ENCODE results near the gene VSIR. TPM values are rescaled to one million over a fixed set of nuclear protein-coding genes. Genes with fewer than 3 reads are reported as not detected.

The VSIR gene
- total RNA-seq, 2 experiments from 2014 or later = 78.2 to 104 TPM

GRCh38 chr10:71769279-71769823 lies 4.0 kb downstream of the VSIR start:
- intact Hi-C loops (cut with DNase I, micrococcal nuclease) = loop anchor here (1.0 to 5.0 kb wide), 6 partner anchors 12 to 553 kb away; partner anchors contain the start of gene PSAP (in 1 of the 2)
- Mint-ChIP-seq H3K27ac (peak overlapping the region; percentile 97), H3K9me3 (ENCODE audit: low read depth) (no peaks in the 10 kb centered on the region), H3K4me3 (peak overlapping the region; percentile 92), H3K36me3 (ENCODE audit: low read depth) (peaks cover 60% of the 10 kb centered on the region), H3K27me3 (no peaks in the 10 kb centered on the region), H3K4me1 (peaks cover 76% of the 10 kb centered on the region)
- peak; percentile 4 for ATAC-seq
- ChIA-PET POLR2A (interaction anchor here (0.7 to 1.9 kb wide), 6 partner anchors 12 to 63 kb away, joined by 3 to 14 read pairs (median 5); no protein-coding TSS in a partner anchor), CTCF (interaction anchor here (0.6 to 7.7 kb wide), 12 partner anchors 13 to 1623 kb away, joined by 3 to 54 read pairs (median 4); partner anchors contain the start of gene TYSND1)
- no peak for DNase-seq

- no peaks in the 10 kb centered on the region for H3K9me3 Mint-ChIP-seq (ENCODE audit: low read depth)
- intact Hi-C loops (cut with DNase I, micrococcal nuclease) = loop anchor here (1.0 to 5.0 kb wide), 3 partner anchors 10 to 555 kb away; no protein-coding TSS in a partner anchor
- ChIA-PET CTCF (interaction anchor here (0.6 to 6.5 kb wide), 9 partner anchors 11 to 308 kb away, joined by 3 to 41 read pairs (median 4); partner anchors contain the start of gene C10orf105), POLR2A (interaction anchor here (1.1 to 1.9 kb wide), 2 partner anchors 10 to 41 kb away, joined by 4 to 14 read pairs; no protein-coding TSS in a partner anchor)
- H3K36me3 Mint-ChIP-seq (ENCODE audit: low read depth) = peaks cover 65% of the 10 kb centered on the region
- no peak for DNase-seq
- H3K27ac Mint-ChIP-seq = peak overlapping the region; percentile 92
- peak overlapping the region; percentile 56 for H3K4me3 Mint-ChIP-seq
- peaks cover 81% of the 10 kb centered on the region for H3K4me1 Mint-ChIP-seq
- H3K27me3 Mint-ChIP-seq = no peaks in the 10 kb centered on the region
- ATAC-seq = no peak
Measured at GRCh38 chr10:71767420-71768035, 5.8 kb downstream of the VSIR start.

- CTCF ChIA-PET = interaction anchor here (0.6 to 6.5 kb wide), 9 partner anchors 10 to 309 kb away, joined by 3 to 41 read pairs (median 4); no protein-coding TSS in a partner anchor
- POLR2A ChIA-PET = interaction anchor here (0.8 to 1.1 kb wide), 2 partner anchors 9 to 40 kb away, joined by 4 read pairs; no protein-coding TSS in a partner anchor
- Mint-ChIP-seq H3K4me3 (no peak overlapping the region), H3K27ac (peak overlapping the region; percentile 92), H3K4me1 (peaks cover 84% of the 10 kb centered on the region), H3K9me3 (ENCODE audit: low read depth) (no peaks in the 10 kb centered on the region), H3K27me3 (no peaks in the 10 kb centered on the region), H3K36me3 (ENCODE audit: low read depth) (peaks cover 59% of the 10 kb centered on the region)
- no peak for ATAC-seq
- intact Hi-C loops (cut with DNase I, micrococcal nuclease) = loop anchor here in 1 of 2 experiments (5.0 kb wide), 1 partner anchor 555 kb away; no protein-coding TSS in a partner anchor
- DNase-seq = no peak
Measured at GRCh38 chr10:71766717-71767419, 6.5 kb downstream of the VSIR start.

DNA sequence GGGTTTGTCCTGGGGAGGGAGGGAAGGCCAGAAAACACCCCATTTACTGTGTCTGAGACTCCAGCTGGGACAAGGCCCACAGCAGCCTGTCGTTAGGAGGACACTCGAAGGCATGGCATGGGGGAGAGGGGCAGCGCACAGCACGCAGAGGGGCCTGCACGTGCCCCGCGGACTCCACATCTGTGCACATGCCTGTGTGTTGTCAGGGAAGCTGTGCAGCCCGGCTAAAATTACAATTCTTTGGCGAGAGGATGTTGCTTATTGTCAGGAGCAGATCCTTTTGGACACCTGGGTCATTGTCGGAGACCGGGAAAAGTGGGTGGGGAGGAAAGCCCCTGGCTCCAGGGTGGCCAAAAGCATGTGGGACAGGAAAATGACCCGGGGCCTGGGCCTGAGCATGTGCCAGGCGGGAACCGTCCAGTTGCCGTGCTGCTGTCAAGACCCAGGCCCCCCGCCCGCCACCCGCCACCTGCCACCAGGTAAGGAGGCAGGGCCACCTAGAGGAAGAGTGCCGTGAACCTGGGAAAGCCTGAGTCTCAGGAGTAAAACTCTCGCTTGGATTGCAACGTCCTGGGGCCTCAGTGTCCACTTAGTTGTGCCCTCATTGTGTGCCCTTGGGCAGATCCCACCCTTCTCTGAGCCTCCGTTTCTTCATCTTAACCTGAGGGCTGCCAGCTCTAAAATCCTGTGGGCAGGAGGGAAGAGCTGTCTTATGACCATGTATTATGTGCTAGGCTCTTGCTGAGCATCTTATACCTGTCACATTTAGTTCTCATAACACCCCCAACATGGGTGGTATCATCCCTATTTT lies 7.2 kb downstream of the VSIR start:
- intact Hi-C loops (cut with DNase I, micrococcal nuclease) = loop anchor here in 1 of 2 experiments (5.0 kb wide), 1 partner anchor 556 kb away; no protein-coding TSS in a partner anchor
- no peaks in the 10 kb centered on the region for H3K9me3 Mint-ChIP-seq (ENCODE audit: low read depth)
- H3K27ac Mint-ChIP-seq = peak overlapping the region; percentile 92
- no peaks in the 10 kb centered on the region for H3K27me3 Mint-ChIP-seq
- peaks cover 58% of the 10 kb centered on the region for H3K36me3 Mint-ChIP-seq (ENCODE audit: low read depth)
- H3K4me3 Mint-ChIP-seq = no peak overlapping the region
- ATAC-seq = no peak
- ChIA-PET CTCF (interaction anchor here (1.0 to 6.5 kb wide), 6 partner anchors 10 to 61 kb away, joined by 3 to 41 read pairs (median 6); no protein-coding TSS in a partner anchor), POLR2A (interaction anchor here (0.8 to 1.1 kb wide), 2 partner anchors 8 to 39 kb away, joined by 4 read pairs; no protein-coding TSS in a partner anchor)
- H3K4me1 Mint-ChIP-seq = peaks cover 87% of the 10 kb centered on the region
- DNase-seq = no peak

DNA sequence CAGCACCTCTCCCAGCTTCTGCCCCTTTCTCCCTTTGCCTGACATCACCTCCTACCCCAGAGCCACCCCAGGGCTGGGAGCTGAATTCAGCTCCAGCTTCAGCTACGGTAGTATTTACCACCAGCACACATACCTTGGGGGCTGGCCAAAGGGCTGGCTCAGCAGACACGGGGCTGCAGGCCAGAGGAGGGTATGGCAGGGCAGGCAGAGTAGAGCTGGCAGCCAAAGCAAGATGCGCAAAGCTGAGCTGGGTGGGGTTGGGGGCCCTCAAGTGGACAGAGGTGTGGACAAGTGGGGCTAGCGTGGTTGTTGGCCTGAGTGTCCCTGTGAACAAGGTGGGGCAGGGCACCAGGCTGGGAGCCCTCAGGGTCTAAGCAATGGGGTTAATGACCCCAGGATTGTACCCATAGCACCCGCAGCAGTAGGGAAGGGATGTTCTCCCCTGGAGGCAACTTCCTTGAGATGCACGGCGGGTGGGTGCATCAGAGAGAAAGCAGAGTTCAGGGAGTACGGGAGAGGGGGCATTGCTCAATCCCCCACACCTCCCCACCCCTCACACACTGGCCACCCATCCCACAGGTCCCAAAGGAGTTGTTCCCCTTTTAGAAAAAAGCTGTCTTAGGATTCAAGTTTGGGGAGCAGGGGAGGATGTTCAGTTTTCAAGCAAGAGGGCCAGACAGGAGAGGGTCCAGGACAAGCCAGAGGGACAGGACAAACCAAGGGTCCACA lies 8.0 kb downstream of the VSIR start:
- H3K36me3 Mint-ChIP-seq (ENCODE audit: low read depth) = peaks cover 61% of the 10 kb centered on the region
- H3K9me3 Mint-ChIP-seq (ENCODE audit: low read depth) = no peaks in the 10 kb centered on the region
- ATAC-seq (no peak), DNase-seq (no peak)
- H3K4me3 Mint-ChIP-seq = no peak overlapping the region
- ChIA-PET CTCF (interaction anchor here (0.6 to 6.5 kb wide), 6 partner anchors 9 to 445 kb away, joined by 3 to 41 read pairs (median 4); no protein-coding TSS in a partner anchor), POLR2A (no interaction called here)
- H3K27me3 Mint-ChIP-seq = no peaks in the 10 kb centered on the region
- intact Hi-C loops (cut with DNase I, micrococcal nuclease) = loop anchor here in 1 of 2 experiments (5.0 kb wide), 1 partner anchor 557 kb away; no protein-coding TSS in a partner anchor
- H3K27ac Mint-ChIP-seq = peak overlapping the region; percentile 92
- H3K4me1 Mint-ChIP-seq = peaks cover 88% of the 10 kb centered on the region

- ChIA-PET CTCF (interaction anchor here (0.6 to 6.5 kb wide), 5 partner anchors 7 to 37 kb away, joined by 3 to 41 read pairs (median 3); partner anchors contain the start of gene VSIR), POLR2A (interaction anchor here (0.7 to 1.7 kb wide), 2 partner anchors 10 to 16 kb away, joined by 3 to 5 read pairs; partner anchors contain the start of gene VSIR)
- intact Hi-C loops (cut with DNase I, micrococcal nuclease) = no loop called here
- H3K4me3 Mint-ChIP-seq = no peak overlapping the region
- H3K9me3 Mint-ChIP-seq (ENCODE audit: low read depth) = no peaks in the 10 kb centered on the region
- H3K27me3 Mint-ChIP-seq = no peaks in the 10 kb centered on the region
- H3K36me3 Mint-ChIP-seq (ENCODE audit: low read depth) = peaks cover 59% of the 10 kb centered on the region
- H3K4me1 Mint-ChIP-seq = peaks cover 86% of the 10 kb centered on the region
- no peak for DNase-seq
- peak overlapping the region; percentile 92 for H3K27ac Mint-ChIP-seq
- no peak for ATAC-seq
Measured at GRCh38 chr10:71763352-71764127, 9.8 kb downstream of the VSIR start.

DNA sequence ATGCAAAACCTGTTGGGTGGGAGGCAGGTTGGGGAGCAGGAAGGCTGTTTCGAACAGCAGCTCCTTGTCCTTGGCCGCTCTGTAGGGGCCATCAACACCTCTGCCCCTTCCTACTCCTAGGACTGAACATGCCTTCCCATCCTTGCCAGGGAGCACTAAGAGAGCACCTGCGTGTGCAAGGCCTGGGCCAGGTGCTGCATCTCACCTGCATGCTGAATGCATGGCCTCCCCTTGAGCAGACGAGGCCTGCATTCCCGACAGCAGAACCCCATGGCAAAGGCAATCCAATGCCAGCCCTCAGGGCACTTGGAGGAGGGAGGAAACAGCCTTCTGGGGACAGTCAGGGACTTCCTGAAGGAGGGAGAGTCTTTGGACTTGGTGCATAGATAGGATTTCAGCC lies 11.0 kb downstream of the VSIR start:
- no peak for DNase-seq
- Mint-ChIP-seq H3K4me3 (no peak overlapping the region), H3K36me3 (ENCODE audit: low read depth) (peaks cover 61% of the 10 kb centered on the region), H3K27ac (peak overlapping the region; percentile 56), H3K9me3 (ENCODE audit: low read depth) (no peaks in the 10 kb centered on the region), H3K4me1 (peaks cover 86% of the 10 kb centered on the region), H3K27me3 (no peaks in the 10 kb centered on the region)
- ChIA-PET CTCF (interaction anchor here (0.9 to 1.6 kb wide), 3 partner anchors 11 to 36 kb away, joined by 3 read pairs; partner anchors contain the start of gene VSIR), POLR2A (interaction anchor here (1.7 kb wide), 1 partner anchor 11 kb away, joined by 5 read pairs; the partner anchor contains the start of gene VSIR)
- intact Hi-C loops (cut with DNase I, micrococcal nuclease) = no loop called here
- no peak for ATAC-seq

- H3K9me3 Mint-ChIP-seq (ENCODE audit: low read depth) = no peaks in the 10 kb centered on the region
- no peak overlapping the region for H3K4me3 Mint-ChIP-seq
- H3K4me1 Mint-ChIP-seq = peaks cover 86% of the 10 kb centered on the region
- intact Hi-C loops (cut with DNase I, micrococcal nuclease) = no loop called here
- POLR2A ChIA-PET = no interaction called here
- H3K27ac Mint-ChIP-seq = peak overlapping the region; percentile 84
- H3K36me3 Mint-ChIP-seq (ENCODE audit: low read depth) = peaks cover 56% of the 10 kb centered on the region
- peak; percentile 36 for DNase-seq
- ATAC-seq = no peak
- CTCF ChIA-PET = interaction anchor here (1.6 kb wide), 1 partner anchor 12 kb away, joined by 3 read pairs; the partner anchor contains the start of gene VSIR
- no peaks in the 10 kb centered on the region for H3K27me3 Mint-ChIP-seq
Measured at GRCh38 chr10:71761541-71762113, 11.7 kb downstream of the VSIR start.

DNA sequence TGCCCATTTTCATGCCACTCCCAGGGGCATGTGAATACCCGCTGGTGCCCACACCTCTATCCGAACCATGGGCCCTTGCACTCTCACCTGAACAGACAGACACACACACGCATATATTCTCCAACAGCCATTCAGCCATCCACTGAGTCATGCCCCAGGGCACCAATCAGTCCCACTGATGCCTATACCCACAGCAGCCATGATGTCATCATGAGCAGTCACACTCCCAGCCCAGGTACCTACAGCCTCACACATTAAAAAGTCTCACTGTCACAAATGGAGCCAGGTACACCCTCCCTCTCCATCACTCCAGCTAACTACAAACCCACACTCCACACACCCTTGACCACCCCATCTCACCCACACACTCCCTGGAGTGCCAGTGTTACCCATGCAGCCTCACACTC lies 12.2 kb downstream of the VSIR start:
- intact Hi-C loops (cut with DNase I, micrococcal nuclease) = no loop called here
- ChIA-PET POLR2A (no interaction called here), CTCF (interaction anchor here (1.6 kb wide), 1 partner anchor 12 kb away, joined by 3 read pairs; the partner anchor contains the start of gene VSIR)
- Mint-ChIP-seq H3K36me3 (ENCODE audit: low read depth) (peaks cover 58% of the 10 kb centered on the region), H3K4me1 (peaks cover 87% of the 10 kb centered on the region), H3K9me3 (ENCODE audit: low read depth) (no peaks in the 10 kb centered on the region), H3K27ac (peak overlapping the region; percentile 84), H3K4me3 (no peak overlapping the region), H3K27me3 (no peaks in the 10 kb centered on the region)
- peak; percentile 77 for DNase-seq
- peak; percentile 80 for ATAC-seq
